NCI-H128 (cell line): ENCODE measurements around the gene SPTBN4.
A peak's percentile ranks its signal among the peaks of the same experiment; 100 is the strongest.
"Not testable (repeated sequence)": the region's sequence is repeated elsewhere in the genome, so short reads cannot be mapped to it uniquely, and the experiment has no call there.

Experiments
- DNase-seq: peaks from one replicate; lab custom pipeline; 2025; ENCODE audit not compliant: unreplicated experiment; lab: John Stamatoyannopoulos, UW

SPTBN4 gene

GRCh38 chr19:40585241-40585981 is 118.6 kb downstream of the SPTBN4 start:
- no peak for DNase-seq

DNA sequence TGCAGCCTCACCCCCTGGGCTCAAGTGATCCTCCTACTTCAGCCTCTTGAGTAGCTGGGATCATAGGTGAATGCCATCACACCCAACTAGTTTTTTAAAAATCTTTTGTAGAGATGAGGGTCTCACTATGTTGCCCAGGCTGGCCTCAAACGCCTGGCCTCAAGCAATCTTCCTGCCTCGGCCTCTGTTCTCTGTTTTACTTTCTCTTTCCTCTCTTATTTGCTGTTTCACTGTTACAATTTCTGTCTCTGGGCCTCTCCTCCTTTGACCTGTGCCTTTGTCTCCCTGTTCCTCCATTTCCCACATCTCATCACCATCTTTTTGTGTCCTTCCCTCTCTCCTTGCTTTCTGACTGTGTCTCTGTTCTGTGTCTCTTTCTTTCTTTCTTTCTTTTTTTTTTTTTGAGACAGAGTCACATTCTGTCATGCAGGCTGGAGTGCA is 119.2 kb downstream of the SPTBN4 start:
- DNase-seq: no peak

- DNase-seq: no peak
Observed at GRCh38 chr19:40586611-40587010, 119.8 kb downstream of the SPTBN4 start.

DNA sequence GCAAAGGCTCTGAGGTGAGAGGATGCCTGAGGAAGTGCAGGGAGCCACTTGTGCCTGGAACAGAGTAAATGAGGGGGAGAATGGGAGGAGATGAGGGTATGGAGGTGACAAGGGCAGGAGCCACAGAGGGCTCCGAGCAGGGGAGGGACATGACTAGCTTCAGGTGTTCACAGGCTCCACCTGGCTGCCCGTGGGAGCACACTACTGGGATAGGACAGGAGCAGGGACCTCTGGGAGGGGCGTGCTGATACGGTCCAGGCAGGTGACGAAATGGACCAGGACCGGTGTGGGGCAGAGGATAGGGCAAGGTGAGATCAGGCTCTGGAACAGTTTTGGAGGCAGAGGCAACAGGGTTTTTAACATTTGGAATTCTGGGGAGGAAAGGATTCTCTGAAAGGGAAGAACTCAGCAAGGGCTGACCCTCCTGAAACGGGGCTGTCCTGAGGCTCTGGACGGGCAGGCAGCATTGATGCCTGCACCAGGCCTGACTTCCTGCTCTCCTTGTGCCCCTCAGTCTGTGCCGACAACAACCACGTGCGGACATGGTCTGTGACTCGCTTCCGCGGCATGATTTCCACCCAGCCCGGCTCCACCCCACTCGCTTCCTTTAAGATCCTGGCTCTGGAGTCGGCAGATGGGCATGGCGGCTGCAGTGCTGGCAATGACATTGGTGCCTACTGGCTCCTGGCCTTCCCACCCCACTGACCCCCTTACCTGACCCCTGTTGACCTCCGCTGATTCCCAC is 121.5 kb downstream of the SPTBN4 start:
- no peak for DNase-seq

GRCh38 chr19:40588926-40589569 is 122.2 kb downstream of the SPTBN4 start:
- DNase-seq: no peak

- no peak for DNase-seq
Observed at GRCh38 chr19:40589591-40590429, 123.0 kb downstream of the SPTBN4 start.

GRCh38 chr19:40590464-40591265 is 123.9 kb downstream of the SPTBN4 start:
- no peak for DNase-seq

GRCh38 chr19:40591724-40592123 is 124.9 kb downstream of the SPTBN4 start:
- not testable (repeated sequence) for DNase-seq

- no peak for DNase-seq
Observed at GRCh38 chr19:40592170-40592569, 125.4 kb downstream of the SPTBN4 start.

GRCh38 chr19:40594255-40594654 is 127.5 kb downstream of the SPTBN4 start:
- no peak for DNase-seq

DNA sequence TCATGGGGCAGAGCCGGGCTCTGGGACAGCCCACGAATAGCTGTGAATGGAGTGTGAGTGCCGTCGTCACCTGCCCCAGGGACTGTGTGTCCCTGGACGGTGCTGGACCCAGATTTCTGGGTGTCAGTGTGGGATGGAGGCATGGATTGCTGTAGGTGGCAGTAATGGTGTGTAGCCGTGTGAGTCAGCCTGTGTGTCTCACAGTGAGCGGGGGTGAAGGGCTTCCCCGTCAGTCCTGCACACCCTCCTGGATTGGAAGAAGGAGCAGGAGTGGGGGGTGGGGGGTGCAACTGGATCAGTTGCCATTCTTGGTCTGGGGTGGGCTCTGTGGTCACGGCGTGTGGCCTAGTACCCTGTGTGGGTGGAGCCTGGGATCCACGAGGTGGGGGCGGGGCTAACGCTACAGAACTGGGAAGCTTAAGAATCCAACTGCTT is 127.9 kb downstream of the SPTBN4 start:
- DNase-seq: no peak

- DNase-seq: no peak
Observed at GRCh38 chr19:40596608-40597328, 130.0 kb downstream of the SPTBN4 start.

DNA sequence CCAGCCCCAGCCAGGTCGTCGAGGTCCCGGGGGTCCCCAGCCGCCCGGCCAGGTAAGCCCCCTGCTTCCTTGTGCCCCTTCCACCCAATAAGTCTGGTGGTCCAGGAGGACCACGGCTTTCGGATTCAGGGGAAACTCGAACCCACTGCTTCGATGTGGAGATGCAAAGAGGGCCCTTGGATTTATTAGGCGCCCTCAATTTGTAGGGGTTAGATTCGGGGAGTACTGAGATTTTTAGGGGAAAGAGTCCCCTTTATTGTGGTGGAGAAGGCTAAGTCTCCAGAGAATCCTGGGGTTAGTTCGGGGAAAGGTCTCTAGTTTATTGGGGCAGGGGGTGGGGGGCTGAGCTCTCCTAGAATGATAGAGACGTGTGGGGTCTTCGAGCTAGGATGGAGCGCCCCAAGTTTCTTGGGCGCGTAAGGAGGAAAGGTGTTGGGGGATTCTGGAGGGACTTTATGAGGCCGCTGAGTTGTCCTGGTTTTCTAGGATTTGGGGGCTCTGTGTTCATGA is 130.6 kb downstream of the SPTBN4 start:
- no peak for DNase-seq

GRCh38 chr19:40598121-40598917 is 131.5 kb downstream of the SPTBN4 start:
- DNase-seq: peak; percentile 66

DNA sequence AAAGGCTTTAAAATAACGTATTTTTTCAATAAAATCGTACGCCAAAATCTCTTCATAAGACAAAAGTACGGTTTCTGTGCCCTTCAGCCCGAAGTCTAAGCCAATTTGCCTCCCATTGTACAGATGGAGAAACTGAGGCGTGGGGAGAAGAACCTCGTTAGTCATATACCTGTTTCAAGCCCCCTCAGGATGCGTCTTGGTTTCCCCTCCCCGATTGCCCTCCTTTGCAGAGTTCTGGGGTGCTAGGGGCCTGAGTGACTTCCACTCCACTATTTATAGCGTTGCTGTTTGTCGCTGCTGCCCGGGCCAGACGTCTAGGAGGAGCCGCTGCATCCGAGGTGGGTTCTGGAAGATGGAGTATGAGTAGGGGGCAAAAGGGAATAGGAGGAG is 132.1 kb downstream of the SPTBN4 start:
- DNase-seq: no peak

DNA sequence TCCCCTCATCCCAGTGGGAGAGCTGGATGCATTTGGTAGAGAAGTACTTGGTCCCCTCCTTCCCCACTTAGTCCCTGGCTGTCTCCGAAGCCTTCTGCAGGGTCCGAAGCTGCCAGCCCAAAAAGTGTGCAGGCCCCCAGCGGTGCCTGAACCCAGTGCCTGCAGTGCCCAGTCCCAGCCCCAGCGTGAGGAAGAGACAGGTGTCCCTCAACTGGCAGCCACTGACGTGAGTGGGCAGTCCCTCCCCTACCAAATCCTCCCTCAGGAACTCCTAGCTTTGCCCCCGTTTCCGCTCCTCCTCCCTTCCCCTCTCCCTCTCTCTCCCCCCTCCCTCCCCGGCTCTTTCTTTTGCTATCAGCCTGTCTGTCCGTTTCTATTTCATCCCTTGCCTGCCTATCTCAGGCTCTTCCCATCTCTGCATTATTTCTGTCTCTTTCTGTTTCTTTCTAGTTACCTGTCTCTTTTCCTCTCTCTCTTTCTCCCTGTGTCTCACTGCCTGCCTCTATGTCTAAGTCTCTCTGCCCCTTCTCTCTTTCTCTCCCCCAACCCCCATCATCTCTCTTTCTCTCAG is 132.6 kb downstream of the SPTBN4 start:
- DNase-seq: no peak

DNA sequence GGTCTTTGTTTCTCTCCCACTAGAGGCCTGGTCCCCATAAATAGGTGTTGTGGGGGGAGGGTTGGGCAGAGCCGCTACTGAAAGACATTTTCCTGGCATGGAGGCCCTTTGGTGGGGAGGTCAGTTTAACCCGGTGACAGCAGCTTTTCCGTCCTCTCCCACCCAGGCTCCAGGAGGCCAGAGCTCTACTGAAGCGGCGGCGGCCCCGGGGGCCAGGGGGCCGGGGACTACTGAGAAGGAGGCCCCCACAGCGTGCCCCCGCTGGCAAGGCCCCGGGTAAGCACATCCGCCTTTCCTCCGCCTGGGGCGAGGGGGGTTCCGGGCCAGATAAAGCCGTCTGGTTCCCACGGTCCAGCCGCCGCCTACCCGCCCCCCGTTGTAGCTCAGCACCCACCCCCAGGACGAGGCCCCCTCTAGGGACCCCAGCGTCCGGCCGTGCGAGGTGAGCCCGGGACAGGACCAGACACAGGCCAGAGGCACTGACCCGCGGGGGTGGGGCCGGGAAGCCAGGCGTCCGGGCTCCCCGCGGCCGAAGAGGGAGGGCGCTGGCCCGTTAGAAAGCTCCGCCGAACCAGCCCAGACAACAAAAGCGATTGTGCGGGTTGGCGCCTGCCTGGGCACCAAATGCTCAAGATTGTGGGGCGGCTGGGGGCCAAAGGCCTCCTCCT is 133.2 kb downstream of the SPTBN4 start:
- DNase-seq: no peak
